ENCODE measurements around the gene SART3. TPM values are rescaled to one million over a fixed set of nuclear protein-coding genes. Genes with fewer than 3 reads are reported as not detected.

SART3 gene
- total and polyA plus RNA-seq, 2 of the 13 experiments (the other 11 are each of a cell fraction or from before 2014, with no cell fraction given): 16.1 to 69.9 TPM

DNA sequence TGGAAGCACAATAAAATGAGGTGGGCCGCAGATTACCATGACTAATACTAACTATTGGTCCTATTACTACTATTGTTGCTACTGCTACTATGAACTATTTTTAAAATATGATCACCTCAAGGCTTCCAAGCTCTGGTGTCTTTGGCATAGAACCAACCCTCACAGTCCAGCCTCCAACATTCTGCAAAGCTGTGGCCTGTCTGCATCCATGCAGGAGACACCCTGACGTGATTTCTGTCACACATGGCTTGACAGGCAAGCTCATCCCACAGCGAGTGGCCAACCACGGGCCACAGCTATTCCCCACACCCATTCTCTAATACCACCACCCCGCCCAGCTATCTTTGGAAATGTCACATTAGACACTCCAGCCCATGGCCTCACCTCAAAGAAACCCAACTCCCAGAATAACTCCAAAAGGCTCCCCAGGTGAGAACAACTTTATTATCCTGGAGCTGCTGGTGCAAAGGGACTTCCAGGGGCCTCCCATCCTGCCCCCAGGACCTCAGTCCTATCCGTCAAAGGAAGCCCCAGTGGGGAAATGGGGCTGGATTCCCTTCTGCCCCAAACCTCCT lies 15.8 kb upstream of the SART3 start:
- no TSS peak for BruUV-seq (replicated peaks)
- no peak for ATAC-seq

More for the DNA sequence above, 15.8 kb upstream of the SART3 start:
- WGBS (ENCODE audit: low lambda C conversion rate): 13% methylated on average over 6 of the region's 6 CpGs
- TF ChIP-seq TBX2 (CRISPR knock-in tag; IDR thresholded peaks at IDR 0.05; ENCODE audit: borderline replicate concordance) (no peak), KLF9 (CRISPR knock-in tag; IDR thresholded peaks at IDR 0.05; ENCODE audit: low read depth) (no peak), ZNF747 (CRISPR knock-in tag; IDR thresholded peaks at IDR 0.05; ENCODE audit: borderline replicate concordance) (no peak), ZFY (CRISPR knock-in tag; IDR thresholded peaks at IDR 0.05) (no peak), RBM22 (optimal IDR thresholded peaks at IDR 0.05; ENCODE audit: low read length) (no peak), HDAC6 (IDR thresholded peaks at IDR 0.05; ENCODE audit: low read depth, low read length) (no peak), LCORL (IDR thresholded peaks at IDR 0.05) (no peak), LCORL (CRISPR knock-in tag; IDR thresholded peaks at IDR 0.05) (no peak), THYN1 (CRISPR knock-in tag; IDR thresholded peaks at IDR 0.05; ENCODE audit: borderline replicate concordance, low read depth) (no peak), ATM (IDR thresholded peaks at IDR 0.05; ENCODE audit: borderline replicate concordance) (no peak)
- TF ChIP-seq, protein P1, sequence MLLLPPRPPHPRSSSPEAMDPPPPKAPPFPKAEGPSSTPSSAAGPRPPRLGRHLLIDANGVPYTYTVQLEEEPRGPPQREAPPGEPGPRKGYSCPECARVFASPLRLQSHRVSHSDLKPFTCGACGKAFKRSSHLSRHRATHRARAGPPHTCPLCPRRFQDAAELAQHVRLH (CRISPR knock-in tag; IDR thresholded peaks at IDR 0.05; ENCODE audit: borderline replicate concordance, low read depth): no peak
- TF ChIP-seq, protein P2, sequence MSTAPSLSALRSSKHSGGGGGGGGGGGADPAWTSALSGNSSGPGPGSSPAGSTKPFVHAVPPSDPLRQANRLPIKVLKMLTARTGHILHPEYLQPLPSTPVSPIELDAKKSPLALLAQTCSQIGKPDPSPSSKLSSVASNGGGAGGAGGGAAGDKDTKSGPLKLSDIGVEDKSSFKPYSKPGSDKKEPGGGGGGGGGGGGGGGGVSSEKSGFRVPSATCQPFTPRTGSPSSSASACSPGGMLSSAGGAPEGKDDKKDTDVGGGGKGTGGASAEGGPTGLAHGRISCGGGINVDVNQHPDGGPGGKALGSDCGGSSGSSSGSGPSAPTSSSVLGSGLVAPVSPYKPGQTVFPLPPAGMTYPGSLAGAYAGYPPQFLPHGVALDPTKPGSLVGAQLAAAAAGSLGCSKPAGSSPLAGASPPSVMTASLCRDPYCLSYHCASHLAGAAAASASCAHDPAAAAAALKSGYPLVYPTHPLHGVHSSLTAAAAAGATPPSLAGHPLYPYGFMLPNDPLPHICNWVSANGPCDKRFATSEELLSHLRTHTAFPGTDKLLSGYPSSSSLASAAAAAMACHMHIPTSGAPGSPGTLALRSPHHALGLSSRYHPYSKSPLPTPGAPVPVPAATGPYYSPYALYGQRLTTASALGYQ (CRISPR knock-in tag; IDR thresholded peaks at IDR 0.05): no peak
- TF ChIP-seq, protein P3, sequence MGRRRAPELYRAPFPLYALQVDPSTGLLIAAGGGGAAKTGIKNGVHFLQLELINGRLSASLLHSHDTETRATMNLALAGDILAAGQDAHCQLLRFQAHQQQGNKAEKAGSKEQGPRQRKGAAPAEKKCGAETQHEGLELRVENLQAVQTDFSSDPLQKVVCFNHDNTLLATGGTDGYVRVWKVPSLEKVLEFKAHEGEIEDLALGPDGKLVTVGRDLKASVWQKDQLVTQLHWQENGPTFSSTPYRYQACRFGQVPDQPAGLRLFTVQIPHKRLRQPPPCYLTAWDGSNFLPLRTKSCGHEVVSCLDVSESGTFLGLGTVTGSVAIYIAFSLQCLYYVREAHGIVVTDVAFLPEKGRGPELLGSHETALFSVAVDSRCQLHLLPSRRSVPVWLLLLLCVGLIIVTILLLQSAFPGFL (CRISPR knock-in tag; IDR thresholded peaks at IDR 0.05): no peak
- H3K4me1 ChIP-seq (ENCODE audit: insufficient read depth, low read length): no peaks in the 10 kb centered on the region
- intact Hi-C loops (cut with micrococcal nuclease; ENCODE audit: unreplicated experiment) (no loop called here), in situ Hi-C loops (cut with HindIII; ENCODE audit: extremely low pct_ligation_motif_present, low pct_unique_long_range_greater_than_20kb) (no loop called here)
- FAIRE-seq: no peak
- DNase-seq (ENCODE audit: low spot score): no peak
- H3K9ac ChIP-seq (ENCODE audit: insufficient read depth, low read depth, low read length): no peak overlapping the region
- no peak overlapping the region for H3K4me2 ChIP-seq (ENCODE audit: low read depth, low read length)
- H4K20me1 ChIP-seq (ENCODE audit: insufficient read depth, low read length): no peaks in the 10 kb centered on the region
- CTCF ChIA-PET (ENCODE audit: low intra/inter-chr PET ratio, low total read pairs): no interaction called here
- peaks cover 0 to 2% of the 10 kb centered on the region in 2 experiments; a peak in 1 of 5 replicates for H3K27me3 ChIP-seq (ENCODE audit: control insufficient read depth in 1 of 2, insufficient read depth in 2 of 2, low read length in 2 of 2)
- H2AFZ ChIP-seq (ENCODE audit: low read length): no peak overlapping the region
- H3K79me2 ChIP-seq (ENCODE audit: insufficient read depth, low read length): no peaks in the 10 kb centered on the region
- H3K4me3 ChIP-seq (replicated peaks in 1 of 3; ENCODE audit: insufficient read depth in 1 of 3, low read depth in 2 of 3, low read length in 3 of 3): no peak overlapping the region
- POLR2A ChIA-PET: no interaction called here
- H3K9me3 ChIP-seq (ENCODE audit: low read length): no peaks in the 10 kb centered on the region
- no peaks in the 10 kb centered on the region for H3K36me3 ChIP-seq (replicated peaks in 1 of 2; ENCODE audit: control insufficient read depth in 1 of 2, insufficient read depth in 2 of 2, low read length in 2 of 2)
- no peak overlapping the region for H3K27ac ChIP-seq (ENCODE audit: extremely low read length, insufficient read depth, low read length)

Data from HepG2 (cell line).